OCI-LY3 (cell line): Measurements from ENCODE around the gene KLHDC4.
"Not testable (repeated sequence)": the region's sequence is repeated elsewhere in the genome, so short reads cannot be mapped to it uniquely, and the experiment has no call there.

ENCODE experiments used
- H2AFZ ChIP-seq: fragments of 200-600, 300-600 bp; shearing (Covaris generic); 2 replicates; pipeline ENCODE4 v1.6.0; 2014; ENCODE audit warnings: antibody characterized with exemption, low read depth, low read length
- H3K27ac ChIP-seq: fragments of 200-600, 300-600 bp; sonication (generic); 2 replicates; pipeline ENCODE4 v1.5.1; 2014; ENCODE audit warnings: mild to moderate bottlenecking, low read length, moderate library complexity, mixed read lengths
- H3K27me3 ChIP-seq: fragments of 200-600, 300-600 bp; sonication (generic); 2 replicates; pipeline ENCODE4 v1.6.1; 2014; ENCODE audit warnings: low read depth, low read length, mixed read lengths
- H3K36me3 ChIP-seq: fragments of 200-600, 300-600 bp; sonication (generic); replicated peaks from 2 replicates; pipeline ENCODE3; 2014; ENCODE audit warnings: low read depth, low read length, mixed read lengths
- H3K4me1 ChIP-seq: fragments of 300-600, 200-600 bp; sonication (generic); 2 replicates; pipeline ENCODE4 v1.6.1; 2014; ENCODE audit warnings: low read length, mixed read lengths
- H3K4me2 ChIP-seq: fragments of 200-600, 300-600 bp; sonication (generic); 2 replicates; pipeline ENCODE4 v1.6.1; 2014; ENCODE audit warnings: low read length, mixed read lengths
- H3K4me3 ChIP-seq: fragments of 300-600, 200-600 bp; sonication (generic); 2 replicates; pipeline ENCODE4 v1.5.1; 2014; ENCODE audit warnings: antibody characterized with exemption, mild to moderate bottlenecking, low read length, moderate library complexity
- H3K79me2 ChIP-seq: fragments of 300-600, 200-600 bp; shearing (Covaris generic); 2 replicates; pipeline ENCODE4 v1.6.1; 2014; ENCODE audit warnings: mild to moderate bottlenecking, low read length, mixed read lengths
- H3K9ac ChIP-seq: fragments of 300-600, 200-600 bp; shearing (Covaris generic); 2 replicates; pipeline ENCODE4 v1.6.0; 2014; ENCODE audit warnings: mild to moderate bottlenecking, low read length, moderate library complexity
- H3K9me3 ChIP-seq: fragments of 200-600, 300-600 bp; shearing (Covaris generic); 2 replicates; pipeline ENCODE4 v1.6.1; 2014; ENCODE audit warnings: low read length, mixed read lengths; ENCODE audit not compliant: insufficient read depth
- H4K20me1 ChIP-seq: fragments of 200-600, 300-600 bp; sonication (generic); 2 replicates; pipeline ENCODE4 v1.6.1; 2016; ENCODE audit warnings: low read length, mixed read lengths; ENCODE audit not compliant: insufficient read depth
- CTCF ChIP-seq: fragments of 200-600, 300-600 bp; sonication (generic); IDR thresholded peaks from 2 replicates; pipeline ENCODE4 v1.5.1; 2014; ENCODE audit warnings: antibody characterized with exemption, low read length, low read depth
- EZH2phosphoT487 ChIP-seq: fragments of 200-600 bp; shearing (Covaris generic); IDR thresholded peaks from 2 replicates; pipeline ENCODE4 v1.6.1; 2018; ENCODE audit warnings: antibody characterized with exemption, mixed run types, low read depth

KLHDC4 gene

DNA sequence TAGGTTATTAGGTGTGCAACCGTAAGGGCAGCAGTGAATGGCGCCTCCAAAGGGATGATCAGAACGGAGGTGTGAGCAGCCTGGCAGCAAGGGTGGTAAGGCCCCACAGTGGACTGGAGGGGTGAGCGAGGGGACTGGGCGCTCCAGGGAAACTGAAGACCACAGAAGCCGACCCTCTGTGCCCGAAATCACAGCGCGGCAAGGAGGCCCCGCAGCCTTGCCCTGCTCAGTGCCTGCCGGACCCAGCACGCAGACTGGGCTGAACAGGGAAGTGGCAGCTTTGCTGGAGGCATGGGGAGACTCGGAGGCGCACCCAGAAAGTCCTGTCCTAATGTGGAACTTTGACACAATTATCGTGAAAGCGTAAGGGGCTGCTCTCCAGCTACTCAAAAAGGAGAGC, 38.4 kb downstream of the KLHDC4 start:
- H2AFZ ChIP-seq = no peak overlapping the region
- H3K27me3 ChIP-seq = no peaks in the 10 kb centered on the region
- H3K4me1 ChIP-seq = no peaks in the 10 kb centered on the region
- H3K9me3 ChIP-seq = no peaks in the 10 kb centered on the region
- H3K79me2 ChIP-seq = peaks cover 9% of the 10 kb centered on the region
- no peak overlapping the region for H3K4me2 ChIP-seq
- peaks cover 34% of the 10 kb centered on the region for H3K36me3 ChIP-seq
- no peak overlapping the region for H3K4me3 ChIP-seq
- TF ChIP-seq CTCF (no peak), EZH2phosphoT487 (no peak)
- H3K27ac ChIP-seq = no peak overlapping the region
- H4K20me1 ChIP-seq = no peaks in the 10 kb centered on the region
- H3K9ac ChIP-seq = no peak overlapping the region

GRCh38 chr16:87726577-87726976, 39.2 kb downstream of the KLHDC4 start:
- not testable (repeated sequence) for H2AFZ ChIP-seq, H3K9ac ChIP-seq, H4K20me1 ChIP-seq, H3K79me2 ChIP-seq, H3K9me3 ChIP-seq, H3K27ac ChIP-seq, H3K27me3 ChIP-seq, H3K4me1 ChIP-seq, H3K4me3 ChIP-seq, H3K4me2 ChIP-seq
- H3K36me3 ChIP-seq = peaks cover 39% of the 10 kb centered on the region

- no peaks in the 10 kb centered on the region for H4K20me1 ChIP-seq
- H3K79me2 ChIP-seq = peaks cover 6% of the 10 kb centered on the region; the same call in 1 of the 2 replicates
- peaks cover 41% of the 10 kb centered on the region for H3K36me3 ChIP-seq
- H3K4me1 ChIP-seq = no peaks in the 10 kb centered on the region
- no peak overlapping the region for H3K4me3 ChIP-seq
- no peak overlapping the region for H3K27ac ChIP-seq
- H2AFZ ChIP-seq = no peak overlapping the region
- no peak for TF ChIP-seq EZH2phosphoT487
- no peak overlapping the region for H3K9ac ChIP-seq
- no peaks in the 10 kb centered on the region for H3K9me3 ChIP-seq
- H3K27me3 ChIP-seq = no peaks in the 10 kb centered on the region
- H3K4me2 ChIP-seq = no peak overlapping the region
Measured at GRCh38 chr16:87725596-87726235, 40.1 kb downstream of the KLHDC4 start.

DNA sequence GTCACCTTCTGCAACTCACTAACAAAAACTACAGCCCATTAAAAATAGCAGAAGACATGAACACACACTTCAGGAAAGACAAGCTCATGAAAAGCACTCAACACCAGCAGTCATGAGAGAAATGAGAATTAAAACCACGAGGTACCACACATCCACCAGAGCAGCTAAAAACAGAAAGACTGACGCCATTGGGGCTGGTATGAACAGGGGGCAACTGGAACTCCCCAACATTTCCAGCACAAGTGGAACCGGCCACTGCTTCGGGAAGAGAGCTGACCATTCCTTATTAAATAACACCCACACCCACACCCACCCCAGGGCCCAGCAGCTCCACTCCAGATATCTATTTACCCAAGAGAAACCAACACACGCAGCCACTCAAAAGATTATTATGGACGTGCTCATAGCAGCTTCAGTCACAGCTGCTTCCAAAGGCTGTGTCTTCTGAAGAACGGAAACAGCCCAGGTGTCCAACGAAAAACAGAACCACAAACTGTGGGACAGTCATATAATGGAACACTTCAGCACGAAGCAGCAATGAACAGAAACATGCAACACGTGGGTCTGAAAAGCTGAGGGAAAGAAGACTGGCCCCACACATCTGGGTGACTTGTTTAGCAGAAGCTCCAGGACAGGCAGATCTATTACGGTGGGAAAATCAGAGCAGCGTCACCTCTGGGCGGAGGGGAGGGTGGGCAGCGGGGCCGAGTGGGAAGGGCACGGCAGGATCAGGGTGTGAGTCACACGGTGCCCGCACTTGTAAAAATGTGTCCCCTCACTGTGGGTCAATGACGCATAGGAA, 41.1 kb downstream of the KLHDC4 start:
- Histone ChIP-seq H3K36me3 (peaks cover 51% of the 10 kb centered on the region), H3K4me2 (no peak overlapping the region), H3K4me1 (no peaks in the 10 kb centered on the region), H3K27ac (no peak overlapping the region), H3K9ac (no peak overlapping the region), H3K27me3 (no peaks in the 10 kb centered on the region), H3K4me3 (no peak overlapping the region), H3K79me2 (peaks cover 6% of the 10 kb centered on the region; the same call in 1 of the 2 replicates), H2AFZ (no peak overlapping the region), H4K20me1 (no peaks in the 10 kb centered on the region), H3K9me3 (no peaks in the 10 kb centered on the region)
- TF ChIP-seq CTCF = no peak
- TF ChIP-seq EZH2phosphoT487 = no peak

GRCh38 chr16:87723226-87723623, 42.6 kb downstream of the KLHDC4 start:
- peaks cover 46% of the 10 kb centered on the region for H3K36me3 ChIP-seq
- H2AFZ ChIP-seq = no peak overlapping the region
- no peaks in the 10 kb centered on the region for H3K27me3 ChIP-seq
- H4K20me1 ChIP-seq = no peaks in the 10 kb centered on the region
- H3K4me1 ChIP-seq = no peaks in the 10 kb centered on the region
- TF ChIP-seq CTCF (no peak), EZH2phosphoT487 (no peak)
- peaks cover 6% of the 10 kb centered on the region; the same call in 1 of the 2 replicates for H3K79me2 ChIP-seq
- H3K9me3 ChIP-seq = no peaks in the 10 kb centered on the region
- H3K4me2 ChIP-seq = no peak overlapping the region
- H3K9ac ChIP-seq = no peak overlapping the region
- no peak overlapping the region for H3K4me3 ChIP-seq
- H3K27ac ChIP-seq = no peak overlapping the region
